AG09319 (cell line): Measurements from ENCODE around the gene ITGA3.

Experiments
- DNase-seq: peaks from one replicate; pipeline ENCODE4 v3.0.0-alpha.2; 2010; ENCODE audit warnings: low read depth; ENCODE audit errors: extremely low read depth
- TF ChIP-seq, protein P1 (sequence below): IDR thresholded peaks from 2 replicates; pipeline ENCODE4 v1.5.1; 2011; ENCODE audit warnings: low read depth, mild to moderate bottlenecking, inconsistent platforms, low read length, moderate library complexity

ITGA3 gene

DNA sequence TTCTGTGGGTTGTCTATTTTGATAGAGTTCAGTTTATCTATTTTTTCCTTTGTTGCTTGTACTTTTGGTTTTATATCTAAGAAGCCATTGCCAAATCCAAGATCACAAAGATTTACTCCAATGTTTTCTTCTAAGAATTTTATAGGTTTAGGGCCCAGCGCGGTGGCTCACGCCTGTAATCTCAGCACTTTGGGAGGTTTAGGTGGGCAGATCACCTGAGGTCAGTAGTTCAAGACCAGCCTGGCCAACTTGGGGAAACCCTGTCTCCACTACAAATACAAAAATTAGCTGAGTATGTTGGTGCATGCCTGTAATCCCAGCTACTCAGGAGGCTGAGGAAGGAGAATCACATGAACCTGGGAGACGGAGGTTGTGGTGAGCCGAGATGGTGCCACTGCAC lies 13.7 kb upstream of the ITGA3 start:
- DNase-seq: no peak
- TF ChIP-seq, protein P1, sequence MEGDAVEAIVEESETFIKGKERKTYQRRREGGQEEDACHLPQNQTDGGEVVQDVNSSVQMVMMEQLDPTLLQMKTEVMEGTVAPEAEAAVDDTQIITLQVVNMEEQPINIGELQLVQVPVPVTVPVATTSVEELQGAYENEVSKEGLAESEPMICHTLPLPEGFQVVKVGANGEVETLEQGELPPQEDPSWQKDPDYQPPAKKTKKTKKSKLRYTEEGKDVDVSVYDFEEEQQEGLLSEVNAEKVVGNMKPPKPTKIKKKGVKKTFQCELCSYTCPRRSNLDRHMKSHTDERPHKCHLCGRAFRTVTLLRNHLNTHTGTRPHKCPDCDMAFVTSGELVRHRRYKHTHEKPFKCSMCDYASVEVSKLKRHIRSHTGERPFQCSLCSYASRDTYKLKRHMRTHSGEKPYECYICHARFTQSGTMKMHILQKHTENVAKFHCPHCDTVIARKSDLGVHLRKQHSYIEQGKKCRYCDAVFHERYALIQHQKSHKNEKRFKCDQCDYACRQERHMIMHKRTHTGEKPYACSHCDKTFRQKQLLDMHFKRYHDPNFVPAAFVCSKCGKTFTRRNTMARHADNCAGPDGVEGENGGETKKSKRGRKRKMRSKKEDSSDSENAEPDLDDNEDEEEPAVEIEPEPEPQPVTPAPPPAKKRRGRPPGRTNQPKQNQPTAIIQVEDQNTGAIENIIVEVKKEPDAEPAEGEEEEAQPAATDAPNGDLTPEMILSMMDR: no peak

DNA sequence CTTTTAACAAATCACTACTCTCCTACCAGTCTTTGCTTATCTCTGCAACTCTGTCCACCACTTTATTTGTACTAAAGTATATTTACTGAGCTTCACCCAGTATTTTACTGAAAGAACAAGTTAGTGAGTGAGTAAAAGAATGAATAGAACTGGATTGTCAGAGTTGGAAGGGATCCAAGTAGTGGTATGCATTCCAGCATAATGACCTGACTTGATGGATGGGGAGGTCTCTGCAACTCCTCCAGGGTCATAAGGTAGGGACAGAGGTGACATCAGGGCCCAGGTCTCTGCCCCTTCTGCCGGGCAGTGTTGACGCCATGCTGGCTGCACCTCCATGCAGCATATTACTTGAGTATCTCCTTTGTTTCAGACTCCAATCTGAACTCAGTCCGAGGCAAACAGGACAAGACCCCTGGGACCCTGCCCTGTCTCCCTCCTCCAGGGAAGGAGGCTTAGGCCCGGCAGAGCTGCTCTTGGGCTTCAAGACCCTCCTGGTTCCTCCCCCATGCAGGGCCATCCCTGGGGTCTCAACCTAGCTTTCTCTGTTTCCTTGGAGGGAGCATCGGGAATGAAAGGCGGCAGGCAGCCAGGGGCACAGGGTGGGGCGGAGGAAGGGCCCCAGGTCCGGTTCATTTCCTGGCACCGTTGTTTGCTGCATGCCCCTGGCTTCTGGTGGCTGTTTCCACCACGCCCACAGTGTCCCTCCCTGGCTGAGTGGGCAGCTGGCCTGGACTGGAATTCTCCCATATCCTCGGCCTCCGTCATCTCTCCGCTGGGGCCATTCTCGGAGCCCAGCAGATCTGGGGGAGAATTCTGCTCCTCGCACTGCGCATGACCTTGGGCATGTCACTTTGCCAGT lies 12.4 kb upstream of the ITGA3 start:
- TF ChIP-seq, protein P1: no peak
- no peak for DNase-seq

DNA sequence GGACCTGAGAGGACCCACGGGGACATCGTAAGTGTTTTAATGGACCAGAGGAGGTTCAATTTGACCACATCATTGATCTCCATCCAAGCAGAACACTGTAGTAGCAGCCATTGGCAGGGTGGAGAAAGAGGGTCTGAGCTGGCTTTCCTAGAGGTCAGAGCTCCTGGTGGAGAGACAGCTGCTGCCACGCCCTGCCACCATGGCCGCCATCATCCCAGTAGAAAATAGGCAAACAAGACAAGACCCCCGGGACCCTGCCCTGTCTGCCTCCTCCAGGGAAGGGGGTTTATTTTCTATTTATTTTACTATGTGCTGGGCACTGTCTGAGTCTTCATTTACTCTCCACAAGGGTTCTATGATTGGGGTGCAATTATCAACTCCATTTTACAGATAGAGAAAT lies 11.4 kb upstream of the ITGA3 start:
- no peak for DNase-seq
- TF ChIP-seq, protein P1: no peak

DNA sequence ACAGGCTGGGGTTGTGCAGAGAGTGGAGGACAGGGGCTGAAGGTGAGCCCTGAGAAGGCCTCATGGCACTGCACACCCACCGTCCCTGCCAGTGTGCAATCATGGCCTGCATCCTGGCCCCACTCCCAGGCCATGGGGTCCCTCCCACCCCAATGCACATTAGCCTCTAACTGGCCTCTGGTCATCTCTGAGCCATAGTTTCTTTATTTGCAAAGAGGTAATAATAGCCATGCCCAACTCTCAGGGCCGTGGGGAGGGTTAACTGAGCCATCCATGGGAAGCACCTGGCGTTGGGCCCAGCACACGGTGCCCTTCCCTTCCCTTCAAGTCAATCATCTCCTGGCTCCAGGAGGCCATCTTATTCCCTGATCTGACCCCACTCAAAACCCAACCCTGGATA lies 10.8 kb upstream of the ITGA3 start:
- no peak for DNase-seq
- TF ChIP-seq, protein P1: no peak

DNA sequence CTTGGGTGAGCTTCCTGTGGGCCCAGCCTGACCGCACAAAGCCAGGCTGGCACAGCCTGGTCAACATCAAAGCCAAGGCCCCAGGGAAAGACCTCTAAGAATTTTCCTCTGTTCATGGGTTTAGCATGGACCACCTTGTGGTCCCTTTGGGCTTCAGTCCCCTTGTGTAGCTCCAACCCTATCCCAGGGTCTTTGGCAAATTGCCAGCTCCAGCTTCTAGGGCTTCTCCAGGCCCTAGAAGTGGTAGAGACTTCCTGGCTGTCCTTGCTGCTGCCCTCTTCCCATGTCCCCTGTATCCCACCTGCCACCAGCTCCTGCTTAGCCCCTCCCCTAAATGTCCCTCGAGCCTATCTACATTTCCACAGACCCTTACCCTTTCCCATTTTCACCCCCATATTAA lies 9.7 kb upstream of the ITGA3 start:
- TF ChIP-seq, protein P1: no peak
- DNase-seq: no peak

DNA sequence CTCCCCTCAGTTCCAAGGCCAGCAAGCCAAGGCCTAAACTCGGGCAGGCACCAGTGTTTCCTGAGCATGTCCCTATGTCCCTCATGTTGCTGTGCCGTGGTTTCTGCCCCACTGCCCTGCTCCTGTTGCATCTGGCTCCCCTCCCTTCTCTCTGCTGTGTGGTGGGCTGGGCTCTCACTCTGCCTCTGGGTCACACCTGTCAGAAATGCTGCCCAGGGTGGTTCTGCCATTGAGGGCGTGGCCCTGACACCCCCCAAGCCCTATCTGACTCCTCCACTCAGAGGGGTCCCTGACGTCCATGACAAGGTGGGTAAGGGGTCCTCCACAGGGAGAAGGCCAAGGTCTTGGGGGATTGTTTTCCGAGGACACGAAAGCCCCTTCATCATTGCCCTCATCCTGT lies 9.2 kb upstream of the ITGA3 start:
- TF ChIP-seq, protein P1: no peak
- no peak for DNase-seq

DNA sequence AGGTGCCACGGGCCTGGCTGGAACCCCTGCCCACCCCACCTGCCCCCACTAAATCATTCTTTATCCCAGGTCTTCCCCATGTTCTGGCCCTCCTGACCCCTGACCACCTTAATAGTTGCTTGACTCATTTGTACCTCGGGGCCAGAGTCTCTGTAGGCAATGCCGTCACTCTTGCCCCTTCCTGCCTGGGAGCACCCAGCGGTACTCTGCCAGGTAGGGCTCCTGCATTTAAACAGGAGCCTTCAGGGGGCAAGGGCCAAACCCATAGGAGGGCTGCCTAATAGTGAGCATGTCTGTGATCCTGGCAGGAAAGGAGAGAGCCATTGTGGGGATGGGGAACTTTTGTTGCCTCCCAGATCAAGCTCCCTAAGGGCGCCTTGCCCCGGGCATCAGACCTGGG lies 8.8 kb upstream of the ITGA3 start:
- TF ChIP-seq, protein P1: no peak
- no peak for DNase-seq
